ENCODE results near the gene SERPINE2.

GRCh38 chr2:223999862-224000261 is 39.2 kb downstream of the SERPINE2 start:
- TF ChIP-seq POLR2A (IDR thresholded peaks at IDR 0.05; ENCODE audit: low read length) (no peak), GATA1 (IDR thresholded peaks at IDR 0.05; ENCODE audit: low read depth, low read length) (no peak)

Data from erythroblast (primary cell).